Nucleus accumbens (tissue), 56 donors: Measurements from ENCODE around the gene GTF2H2C.
"Not testable (repeated sequence)": the region's sequence is repeated elsewhere in the genome, so short reads cannot be mapped to it uniquely, and the experiment has no call there.

Source experiments
- DNase-seq, 56 donors: peaks; one replicate each; lab custom pipeline; 2025; lab: John Stamatoyannopoulos, UW

Gene GTF2H2C

DNA sequence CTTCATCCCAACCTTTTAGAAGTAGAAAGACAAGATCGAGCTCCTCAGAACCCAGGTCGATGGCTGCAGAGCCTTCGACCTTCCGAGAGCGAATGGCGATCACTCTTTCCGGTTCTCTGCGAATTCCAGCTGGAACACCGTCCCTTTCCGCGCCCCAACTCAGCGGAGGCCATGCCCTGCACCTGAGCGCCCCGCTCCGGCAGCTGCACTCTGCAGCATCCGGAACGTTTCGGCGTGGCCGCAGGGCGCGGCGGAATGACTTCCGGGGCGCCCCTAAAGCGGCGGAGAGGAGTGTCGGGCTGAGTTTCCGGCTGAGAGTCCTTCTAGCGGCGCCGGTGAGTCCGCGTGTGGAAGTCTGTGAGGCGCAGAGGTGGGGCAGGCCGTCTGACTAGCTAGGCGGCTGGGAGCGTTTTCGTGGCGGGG lies at the start of gene GTF2H2C:
GTF2H2C (plus strand) TSS at position 284 of the 423 bp plus-strand sequence. CDS start 4,942 bp downstream, outside the sequence.
- not testable (repeated sequence) for DNase-seq

DNA sequence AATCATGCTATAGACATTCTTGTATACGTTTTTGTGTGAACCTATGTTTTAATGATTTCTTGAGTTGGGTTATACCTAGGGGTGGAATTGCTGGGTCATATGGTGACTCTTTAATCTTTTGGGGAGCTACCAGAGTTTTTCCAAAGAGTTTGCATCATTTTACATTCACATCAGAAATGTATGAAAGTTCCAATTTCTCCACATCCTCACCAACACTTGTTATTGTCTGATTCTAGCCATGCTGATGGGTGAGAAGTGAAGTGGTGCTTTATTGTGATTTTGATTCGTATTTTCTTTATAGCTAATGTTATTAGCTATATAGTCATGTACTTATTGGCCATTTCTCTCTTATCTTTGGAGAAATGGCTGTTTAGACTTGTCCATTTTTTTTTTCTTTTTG lies 49.3 kb upstream of the GTF2H2C start:
- no peak for DNase-seq

DNA sequence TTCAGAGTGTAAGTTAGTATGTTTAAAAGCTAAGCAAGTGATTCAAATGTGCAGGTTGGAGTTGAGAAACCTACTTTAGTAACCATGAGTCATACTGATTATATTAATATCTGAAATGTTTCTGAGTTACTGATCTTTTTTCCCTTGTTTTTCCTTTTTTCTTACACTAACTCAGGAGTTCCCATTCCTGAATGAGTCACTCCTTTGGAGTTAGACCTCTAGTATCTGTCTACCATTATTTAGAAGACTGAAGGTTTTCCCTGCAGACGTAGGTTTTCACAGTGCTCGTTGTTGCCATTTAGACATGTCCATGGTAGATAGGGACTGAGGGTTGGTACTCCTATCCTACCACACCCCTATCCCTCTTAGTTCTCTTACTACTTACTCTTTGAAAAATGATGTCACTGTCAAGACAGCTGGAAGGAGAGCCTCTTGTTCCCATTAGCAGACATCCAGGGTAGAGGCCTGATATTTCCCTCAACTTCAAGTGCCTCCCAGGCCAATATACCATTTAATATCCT lies 47.2 kb upstream of the GTF2H2C start:
- no peak for DNase-seq

DNA sequence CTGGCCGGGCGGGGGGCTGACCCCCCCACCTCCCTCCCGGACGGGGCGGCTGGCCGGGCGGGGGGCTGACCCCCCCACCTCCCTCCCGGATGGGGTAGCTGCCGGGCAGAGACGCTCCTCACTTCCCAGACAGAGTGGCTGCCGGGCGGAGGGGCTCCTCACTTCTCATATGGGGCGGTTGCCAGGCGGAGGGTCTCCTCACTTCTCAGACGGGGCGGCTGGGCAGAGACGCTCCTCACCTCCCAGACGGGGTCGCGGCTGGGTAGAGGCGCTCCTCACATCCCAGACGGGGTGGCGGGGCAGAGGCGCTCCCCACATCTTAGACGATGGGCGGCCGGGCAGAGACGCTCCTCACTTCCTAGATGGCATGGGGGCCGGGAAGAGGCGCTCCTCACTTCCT lies 44.4 kb upstream of the GTF2H2C start:
- not testable (repeated sequence) for DNase-seq

DNA sequence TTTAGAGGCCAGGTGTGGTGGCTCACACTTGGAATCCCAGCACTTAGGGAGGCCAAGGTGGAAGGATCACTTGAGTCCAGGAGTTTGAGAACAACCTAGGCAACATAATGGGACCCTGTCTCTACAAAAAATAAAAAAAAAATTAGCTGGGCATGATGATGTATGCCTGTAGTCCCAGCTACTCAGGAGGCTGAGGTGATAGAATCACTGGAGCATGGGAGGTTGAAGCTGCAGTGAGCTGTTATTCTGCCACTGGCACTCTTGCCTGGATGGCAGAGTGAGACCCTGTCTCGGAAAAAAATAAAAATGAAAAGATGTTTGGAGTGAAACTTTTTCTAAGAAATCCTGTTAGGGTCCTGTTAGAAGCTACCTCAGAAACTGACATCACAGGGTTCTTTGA lies 43.2 kb upstream of the GTF2H2C start:
- no peak for DNase-seq

DNA sequence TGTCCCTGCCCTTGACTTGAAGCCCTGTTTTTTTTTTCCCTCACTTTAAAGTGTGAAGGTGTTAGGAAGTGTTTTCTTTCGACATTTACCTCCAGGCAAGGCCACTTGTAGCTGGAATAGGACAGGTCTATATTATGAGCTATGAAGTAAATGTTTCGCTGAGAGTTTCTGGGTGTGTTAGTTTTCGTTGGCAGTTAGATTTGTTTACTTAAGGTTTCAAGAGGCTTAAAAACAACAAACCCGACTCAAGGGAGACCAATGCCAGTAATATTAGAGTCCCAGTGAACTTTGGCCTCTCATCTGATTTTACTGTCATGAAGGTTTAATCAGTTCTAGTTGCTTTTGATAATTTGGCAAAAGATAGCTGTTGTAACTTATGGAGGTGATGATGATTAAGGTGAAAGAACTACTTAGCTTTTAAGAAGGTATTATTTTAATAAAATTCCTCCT lies 42.2 kb upstream of the GTF2H2C start:
- no peak for DNase-seq

DNA sequence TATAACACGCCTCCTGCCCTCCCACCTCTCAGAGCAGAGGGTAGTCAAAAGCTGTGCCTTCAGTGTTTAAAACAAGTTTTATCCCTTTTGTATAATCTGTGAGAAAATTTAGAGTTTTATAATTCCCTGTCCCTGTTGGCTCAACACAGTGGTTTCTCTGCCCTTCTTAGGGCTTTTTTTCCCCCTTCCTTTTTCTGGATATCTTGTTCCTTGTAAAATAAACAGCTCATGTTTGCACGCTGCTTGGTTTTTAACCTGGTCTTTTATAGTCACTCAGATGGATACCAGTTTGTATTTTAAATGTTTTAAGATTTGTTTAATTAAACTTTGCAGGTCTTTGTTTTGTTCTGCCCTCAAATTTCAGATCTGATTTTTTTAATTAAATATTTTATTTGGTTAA lies 40.7 kb upstream of the GTF2H2C start:
- DNase-seq: no peak

DNA sequence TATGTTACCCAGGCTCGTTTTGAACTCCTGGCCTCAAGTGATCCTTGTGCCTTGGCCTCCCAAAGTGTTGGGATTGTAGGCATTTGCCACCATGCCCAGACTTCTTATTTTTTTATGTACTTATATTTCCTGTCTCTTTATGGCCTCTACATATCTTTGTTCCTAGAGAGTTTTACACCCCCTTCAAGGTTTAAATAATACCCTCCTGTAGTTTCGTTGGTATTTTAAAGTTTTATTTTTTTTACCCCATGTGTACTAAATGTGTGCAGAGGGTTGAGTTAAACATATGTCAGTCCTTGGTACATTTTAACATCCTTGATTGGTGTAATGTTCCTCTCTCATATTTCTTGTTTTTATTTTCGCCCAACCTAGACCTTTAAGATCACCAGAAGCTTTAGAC lies 38.0 kb upstream of the GTF2H2C start:
- no peak for DNase-seq

DNA sequence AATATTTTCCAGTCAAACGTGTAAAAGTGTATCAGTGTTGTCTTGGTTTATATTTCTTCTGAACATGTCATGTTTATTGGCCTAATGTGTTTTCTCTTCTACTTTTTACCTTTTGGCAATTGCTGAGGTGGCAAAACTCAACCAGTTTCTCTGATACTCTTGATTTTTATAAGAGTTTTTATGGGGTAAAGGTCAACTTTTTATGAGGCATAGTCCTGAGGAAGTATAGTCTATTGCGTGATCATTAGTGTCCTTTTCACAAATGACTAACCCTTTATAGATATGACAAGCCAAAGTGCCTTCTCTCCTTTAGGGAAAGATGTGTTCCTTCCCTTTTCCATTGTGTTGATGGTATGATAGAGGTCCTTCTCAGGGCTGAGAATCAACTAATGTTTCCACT lies 34.5 kb upstream of the GTF2H2C start:
- DNase-seq: no peak

DNA sequence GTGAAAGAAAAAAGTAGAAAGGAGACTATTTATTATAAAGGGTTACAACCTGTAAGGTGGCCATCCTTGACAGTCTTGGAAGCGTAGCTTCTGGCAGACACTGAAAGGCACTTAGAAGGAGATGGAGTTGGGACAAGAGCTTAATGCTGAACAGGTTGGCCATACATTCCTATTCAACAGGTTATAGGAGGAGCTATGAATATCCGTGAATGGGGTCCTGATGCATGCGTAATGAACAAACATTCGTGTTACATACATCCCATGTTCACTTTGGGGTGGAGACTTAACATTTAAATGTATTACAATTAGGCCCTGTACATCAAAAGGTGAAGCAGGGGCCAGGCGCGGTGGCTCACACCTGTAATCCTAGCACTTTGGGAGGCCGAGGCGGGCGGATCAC lies 33.3 kb upstream of the GTF2H2C start:
- DNase-seq: no peak

DNA sequence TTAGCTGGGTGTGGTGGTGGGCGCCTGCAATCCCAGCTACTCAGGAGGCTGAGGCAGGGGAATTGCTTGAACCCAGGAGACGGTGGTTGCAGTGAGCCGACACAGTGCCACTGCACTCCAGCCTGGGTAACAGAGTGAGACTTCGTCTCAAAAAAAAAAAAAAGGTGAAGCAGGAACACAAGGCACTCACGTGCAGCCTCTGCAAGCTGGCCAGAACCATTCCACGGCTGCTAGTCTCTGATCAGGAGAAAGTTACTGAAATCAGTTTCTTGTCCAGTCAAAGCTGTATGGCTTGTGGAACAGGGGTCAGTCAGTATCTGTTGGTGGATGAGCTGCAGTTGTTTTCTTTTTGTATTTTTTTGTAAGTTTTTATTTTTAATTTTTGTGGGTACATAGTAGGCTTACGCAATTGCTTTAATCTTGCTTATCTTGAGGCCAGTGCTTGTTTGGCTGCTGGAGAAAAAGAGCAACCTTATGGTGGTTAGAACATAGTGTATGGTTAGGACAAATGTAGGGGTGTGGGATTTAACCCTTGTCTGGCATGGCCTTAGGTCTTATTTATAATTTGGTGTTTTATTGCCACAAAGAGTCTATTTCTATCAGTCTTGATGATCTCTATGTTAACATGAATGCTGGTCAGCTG lies 32.7 kb upstream of the GTF2H2C start:
- DNase-seq: no peak

DNA sequence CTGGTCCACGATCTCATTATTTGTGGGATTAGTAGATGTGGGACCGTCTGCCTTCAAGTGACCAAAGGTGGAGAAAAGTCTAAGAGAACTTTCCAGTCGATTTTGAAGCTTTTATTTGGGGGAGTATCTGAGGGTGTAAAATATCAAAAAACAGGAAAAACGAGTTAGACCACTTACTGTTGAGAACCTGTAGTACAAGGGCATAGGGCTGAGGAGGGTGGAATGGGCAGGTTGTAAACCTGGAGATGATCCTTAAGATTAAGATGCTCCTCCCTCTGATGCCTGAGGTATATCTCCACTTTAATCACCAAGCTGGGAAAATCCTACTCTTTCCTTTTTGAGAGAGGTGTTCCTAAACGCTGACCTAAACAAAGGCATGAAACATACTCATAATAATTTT lies 32.0 kb upstream of the GTF2H2C start:
- DNase-seq: no peak

DNA sequence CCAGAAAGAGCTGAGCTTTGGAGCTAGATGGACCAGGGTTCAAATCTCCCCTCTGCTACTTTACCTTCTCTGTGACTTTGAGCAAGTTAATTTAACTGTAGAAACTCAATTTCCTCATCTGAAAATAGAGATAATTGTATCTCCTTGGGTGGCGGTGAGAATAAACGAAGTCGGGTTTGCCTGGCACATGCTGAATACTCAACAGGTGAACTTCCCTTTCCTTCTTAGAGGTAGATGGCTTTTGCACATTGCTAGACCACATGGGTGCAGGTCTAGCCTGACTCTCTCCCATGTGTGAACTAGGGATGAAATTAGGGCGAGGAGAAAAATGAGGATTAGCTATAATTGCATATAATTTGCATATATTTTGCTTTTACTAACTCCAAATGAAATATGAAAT lies 31.4 kb upstream of the GTF2H2C start:
- DNase-seq: no peak

DNA sequence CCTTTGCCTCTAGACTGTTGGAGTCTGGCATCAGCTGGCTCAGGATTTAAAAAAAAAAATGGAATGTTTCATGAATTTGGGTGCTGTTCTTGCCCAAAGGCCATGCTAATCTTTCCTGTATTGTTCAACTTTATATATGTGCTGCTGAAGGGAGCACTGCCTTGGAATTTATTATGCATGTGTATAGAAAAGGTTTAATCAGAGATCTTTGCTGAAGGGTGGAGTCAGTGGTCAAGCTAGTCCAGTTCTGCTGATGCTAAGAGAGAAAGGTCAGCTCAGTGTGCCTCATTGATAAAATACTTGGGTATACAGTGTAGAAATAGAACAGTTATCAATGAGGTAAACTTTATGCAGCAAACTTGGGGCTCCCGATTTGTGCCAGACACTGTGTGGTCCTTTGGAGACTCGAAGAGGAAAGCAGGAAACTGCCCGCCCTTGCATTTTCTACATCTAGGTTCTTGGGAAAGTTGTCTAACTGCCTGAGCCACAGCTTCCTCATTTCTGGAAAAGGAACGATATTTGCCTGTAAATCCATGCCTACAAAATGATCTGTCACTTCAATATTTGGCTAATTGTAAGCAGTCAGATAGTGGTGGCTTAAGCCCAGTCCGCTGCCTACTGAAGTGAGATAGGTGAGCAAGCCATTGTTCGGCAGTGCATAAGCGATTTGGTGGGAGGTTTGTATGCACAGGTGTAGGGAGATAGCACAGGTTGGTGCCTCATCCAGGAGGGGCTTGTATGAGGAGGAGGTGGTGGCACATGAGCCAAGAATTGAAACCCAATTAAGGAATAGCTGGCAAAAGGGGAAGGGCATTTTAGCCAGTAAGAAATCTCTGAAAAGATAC lies 29.2 kb upstream of the GTF2H2C start:
- no peak for DNase-seq

DNA sequence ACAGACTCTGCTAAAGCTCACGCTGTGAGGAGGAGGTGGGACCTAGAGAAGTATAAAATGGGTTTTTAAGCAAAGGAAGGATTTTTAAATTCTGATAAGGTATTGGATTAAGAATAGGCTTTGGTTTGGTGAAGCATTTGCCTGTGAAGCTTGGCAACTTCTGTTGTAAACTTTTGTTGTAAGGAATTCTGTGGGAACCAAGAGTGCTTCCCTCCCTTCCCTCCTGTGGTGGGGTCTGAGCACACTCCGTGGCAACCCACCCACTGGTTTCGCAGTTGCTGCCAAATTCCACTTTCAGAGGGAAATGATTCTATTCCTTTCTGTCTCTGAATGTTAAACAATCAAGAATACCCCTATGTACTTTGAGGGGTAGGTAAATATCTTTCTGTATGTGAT lies 28.6 kb upstream of the GTF2H2C start:
- DNase-seq: no peak

DNA sequence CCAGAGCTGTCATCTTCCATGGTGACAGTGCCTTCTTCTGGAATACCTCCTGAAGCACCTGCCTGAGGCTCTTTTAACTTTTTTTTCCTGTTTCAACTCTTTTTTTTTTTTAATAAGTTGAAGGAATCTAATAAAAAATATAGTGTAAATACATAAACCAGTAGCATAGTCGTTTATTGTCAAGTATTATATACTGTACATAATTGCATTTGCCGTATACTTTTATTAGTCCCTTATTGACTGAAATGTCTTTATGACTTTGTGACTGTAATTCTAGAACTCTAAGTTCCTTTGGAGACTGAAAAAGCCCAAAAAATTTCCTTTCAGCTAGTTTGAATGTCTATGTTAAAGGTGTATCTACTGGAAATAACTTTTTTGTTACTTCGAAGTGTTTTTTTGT lies 22.1 kb upstream of the GTF2H2C start:
- not testable (repeated sequence) for DNase-seq

DNA sequence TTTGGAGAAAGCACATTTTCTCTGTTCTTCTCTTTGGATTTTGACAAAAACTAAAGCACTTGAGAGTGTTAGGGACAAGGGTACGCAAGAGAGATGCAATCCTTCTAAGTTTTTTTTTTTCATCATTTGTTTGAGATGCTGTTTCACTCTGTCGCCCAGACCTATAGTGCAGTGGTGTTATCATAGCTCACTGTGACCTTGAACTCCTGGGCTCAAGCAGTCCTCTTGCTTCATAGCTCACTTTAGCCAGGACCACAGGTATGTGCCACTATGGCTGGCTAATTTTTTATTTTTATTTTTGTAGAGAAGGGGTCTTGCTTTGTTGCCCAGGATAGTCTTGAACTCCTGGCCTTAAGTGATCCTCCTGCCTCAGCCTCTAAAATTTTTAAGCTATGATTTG lies 21.3 kb upstream of the GTF2H2C start:
- DNase-seq: not testable (repeated sequence)

DNA sequence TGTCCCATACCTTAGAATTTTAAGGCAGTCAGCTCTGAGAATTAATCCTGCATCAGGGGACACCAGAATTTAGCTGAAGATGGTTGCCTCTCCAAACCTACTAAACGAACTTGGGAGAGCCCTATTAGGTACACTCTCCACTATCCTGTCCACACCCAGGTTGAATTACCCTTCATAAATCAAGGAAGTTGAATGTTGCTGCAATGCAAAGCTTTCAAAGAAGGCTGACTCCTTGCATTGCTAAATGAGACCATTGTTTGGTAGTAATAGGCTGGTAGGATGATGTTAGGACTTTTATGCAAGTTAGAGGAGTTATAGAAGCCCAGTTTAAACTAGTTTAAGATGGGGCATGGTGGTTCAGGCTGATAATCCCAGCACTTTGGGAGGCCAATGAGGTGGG lies 18.6 kb upstream of the GTF2H2C start:
- not testable (repeated sequence) for DNase-seq

DNA sequence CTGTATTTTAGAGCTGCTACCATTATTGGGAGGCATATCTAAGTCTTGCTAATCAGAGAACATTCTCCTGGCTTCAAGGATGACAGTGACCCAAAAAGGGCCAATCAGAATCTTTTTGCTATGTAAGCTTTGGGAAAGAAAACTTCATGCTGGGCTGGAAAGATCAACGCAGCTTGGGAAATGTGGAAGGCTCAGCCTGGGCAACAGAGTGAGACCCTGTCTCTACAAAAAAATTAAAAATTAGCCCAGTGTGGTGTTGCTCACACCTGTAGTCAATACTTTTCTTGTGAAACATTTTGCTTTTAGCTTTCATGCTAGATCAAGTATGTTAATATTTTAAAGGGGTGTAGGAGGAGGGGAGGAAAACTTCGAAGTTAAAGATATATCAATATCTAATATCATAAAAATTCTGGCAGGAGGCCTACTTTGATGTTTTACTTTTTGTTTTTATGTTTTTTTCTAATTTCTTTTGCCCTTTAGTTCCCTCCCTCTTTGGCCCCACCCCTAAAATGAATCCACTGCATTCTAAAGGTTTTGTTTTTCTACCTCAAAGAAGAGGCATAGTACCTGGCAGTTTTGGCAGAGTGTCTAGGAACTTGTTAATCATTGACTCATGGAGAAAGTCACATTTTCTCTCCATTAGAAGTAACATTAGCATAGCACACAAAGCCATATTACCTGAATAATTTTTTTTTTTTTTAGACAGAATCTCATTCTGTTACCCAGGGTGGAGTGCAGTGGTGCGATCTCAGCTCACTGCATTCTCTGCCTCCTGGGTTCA lies 17.0 kb upstream of the GTF2H2C start:
- not testable (repeated sequence) for DNase-seq

DNA sequence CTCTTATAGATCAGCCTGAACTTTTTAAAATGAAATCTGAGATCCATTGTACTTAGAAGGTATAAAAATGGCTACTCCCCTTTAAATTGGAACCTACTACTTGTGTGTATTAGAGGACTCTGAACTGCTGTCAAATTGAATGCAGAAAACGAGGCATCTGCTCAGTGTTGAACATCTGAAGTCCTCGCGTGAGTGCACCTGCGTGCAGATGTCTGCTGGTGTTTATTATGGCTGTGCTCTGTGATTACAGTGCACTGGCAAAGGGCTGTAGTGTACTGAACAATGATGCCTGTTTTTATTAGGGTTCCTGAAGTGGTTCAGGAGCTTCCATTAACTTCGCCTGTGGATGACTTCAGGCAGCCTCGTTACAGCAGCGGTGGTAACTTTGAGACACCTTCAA lies 15.4 kb upstream of the GTF2H2C start:
- not testable (repeated sequence) for DNase-seq
